ENCODE measurements around the gene PCDHGA1. TPM values are rescaled to one million over a fixed set of nuclear protein-coding genes. Genes with fewer than 3 reads are reported as not detected.

The PCDHGA1 gene
- total RNA-seq, 1 experiment from 2014 or later, result 0.64 TPM

GRCh38 chr5:141518618-141519015, 188.3 kb downstream of the PCDHGA1 start:
- DNase-seq, result no peak
- Mint-ChIP-seq H3K27ac (ENCODE audit: unreplicated experiment) (no peak overlapping the region), H3K4me1 (ENCODE audit: low read depth, unreplicated experiment) (no peaks in the 10 kb centered on the region), H3K27me3 (ENCODE audit: insufficient read depth, unreplicated experiment) (no peaks in the 10 kb centered on the region), H3K36me3 (ENCODE audit: insufficient read depth, unreplicated experiment) (peaks cover 89% of the 10 kb centered on the region), H3K9me3 (ENCODE audit: unreplicated experiment) (no peaks in the 10 kb centered on the region), H3K4me3 (ENCODE audit: unreplicated experiment) (no peak overlapping the region)
- Histone ChIP-seq H3K9me3 (no peaks in the 10 kb centered on the region), H3K4me1 (no peaks in the 10 kb centered on the region), H3K4me3 (ENCODE audit: low read depth, low read length) (no peak overlapping the region), H3K27me3 (replicated peaks; ENCODE audit: control insufficient read depth, insufficient read depth, low read length) (no peaks in the 10 kb centered on the region), H3K36me3 (ENCODE audit: control insufficient read depth, insufficient read depth, low read length) (no peaks in the 10 kb centered on the region)
- intact Hi-C loops (cut with micrococcal nuclease; ENCODE audit: unreplicated experiment), result no loop called here
- TF ChIP-seq CTCF (IDR thresholded peaks at IDR 0.05; ENCODE audit: insufficient read depth in 1 of 2, low read depth in 1 of 2, low read length in 1 of 2, severe bottlenecking in 1 of 2, unreplicated experiment in 1 of 2), result no peak
- no TSS peak for BruUV-seq (replicated peaks)
- ChIA-PET CTCF (no interaction called here), POLR2A (no interaction called here)

- H3K36me3 Mint-ChIP-seq (ENCODE audit: insufficient read depth, unreplicated experiment), result peaks cover 76% of the 10 kb centered on the region
- no peak for DNase-seq
- no peaks in the 10 kb centered on the region for H3K9me3 ChIP-seq
- ChIA-PET CTCF (no interaction called here), POLR2A (no interaction called here)
- H3K9me3 Mint-ChIP-seq (ENCODE audit: unreplicated experiment), result no peaks in the 10 kb centered on the region
- H3K27me3 ChIP-seq (replicated peaks; ENCODE audit: control insufficient read depth, insufficient read depth, low read length), result no peaks in the 10 kb centered on the region
- H3K4me3 Mint-ChIP-seq (ENCODE audit: unreplicated experiment), result no peak overlapping the region
- intact Hi-C loops (cut with micrococcal nuclease; ENCODE audit: unreplicated experiment), result no loop called here
- H3K27me3 Mint-ChIP-seq (ENCODE audit: insufficient read depth, unreplicated experiment), result no peaks in the 10 kb centered on the region
- H3K4me3 ChIP-seq (ENCODE audit: low read depth, low read length), result no peak overlapping the region
- peaks cover 6% of the 10 kb centered on the region for H3K4me1 ChIP-seq
- no TSS peak for BruUV-seq (replicated peaks)
- H3K4me1 Mint-ChIP-seq (ENCODE audit: low read depth, unreplicated experiment), result peaks cover under 1% of the 10 kb centered on the region
- H3K27ac Mint-ChIP-seq (ENCODE audit: unreplicated experiment), result no peak overlapping the region
- no peak for TF ChIP-seq CTCF (IDR thresholded peaks at IDR 0.05; ENCODE audit: insufficient read depth in 1 of 2, low read depth in 1 of 2, low read length in 1 of 2, severe bottlenecking in 1 of 2, unreplicated experiment in 1 of 2)
- peaks cover 2% of the 10 kb centered on the region; the same call in 1 of the 2 replicates for H3K36me3 ChIP-seq (ENCODE audit: control insufficient read depth, insufficient read depth, low read length)
Measured at GRCh38 chr5:141519605-141520565, 189.6 kb downstream of the PCDHGA1 start.

GRCh38 chr5:141521244-141521781, 191.0 kb downstream of the PCDHGA1 start:
- Mint-ChIP-seq H3K4me1 (ENCODE audit: low read depth, unreplicated experiment) (peaks cover 15% of the 10 kb centered on the region), H3K27me3 (ENCODE audit: insufficient read depth, unreplicated experiment) (no peaks in the 10 kb centered on the region), H3K27ac (ENCODE audit: unreplicated experiment) (no peak overlapping the region), H3K9me3 (ENCODE audit: unreplicated experiment) (no peaks in the 10 kb centered on the region), H3K4me3 (ENCODE audit: unreplicated experiment) (no peak overlapping the region), H3K36me3 (ENCODE audit: insufficient read depth, unreplicated experiment) (peaks cover 62% of the 10 kb centered on the region)
- no peak for DNase-seq
- Histone ChIP-seq H3K4me1 (peaks cover 20% of the 10 kb centered on the region), H3K27me3 (replicated peaks; ENCODE audit: control insufficient read depth, insufficient read depth, low read length) (no peaks in the 10 kb centered on the region), H3K9me3 (no peaks in the 10 kb centered on the region), H3K36me3 (ENCODE audit: control insufficient read depth, insufficient read depth, low read length) (peaks cover 2% of the 10 kb centered on the region; the same call in 1 of the 2 replicates), H3K4me3 (ENCODE audit: low read depth, low read length) (no peak overlapping the region)
- POLR2A ChIA-PET, result no interaction called here
- BruUV-seq (replicated peaks), result no TSS peak
- CTCF ChIA-PET, result interaction anchor here (0.9 kb wide), 1 partner anchor 201 kb away, joined by 3 read pairs; the partner anchor contains the start of gene TAF7
- intact Hi-C loops (cut with micrococcal nuclease; ENCODE audit: unreplicated experiment), result no loop called here
- no peak for TF ChIP-seq CTCF (IDR thresholded peaks at IDR 0.05; ENCODE audit: insufficient read depth in 1 of 2, low read depth in 1 of 2, low read length in 1 of 2, severe bottlenecking in 1 of 2, unreplicated experiment in 1 of 2)
